CD4-positive, alpha-beta T cell treated with Interleukin-2 at 100 ng/mL for 4 hours (primary cell): ENCODE results near the gene ZNF292.
"Not testable (repeated sequence)": the region's sequence is repeated elsewhere in the genome, so short reads cannot be mapped to it uniquely, and the experiment has no call there.

Experiments used
- DNase-seq: peaks from one replicate; pipeline ENCODE4 v3.0.0-alpha.2; 2020; ENCODE audit warnings: low spot score

The ZNF292 gene

GRCh38 chr6:87279196-87279595 is 123.8 kb downstream of the ZNF292 start:
- DNase-seq = no peak

- DNase-seq = no peak
These were observed 126.1 kb downstream of the ZNF292 start for GRCh38 chr6:87281426-87281825.

- no peak for DNase-seq
These were observed 127.4 kb downstream of the ZNF292 start for GRCh38 chr6:87282743-87283142.

- no peak for DNase-seq
These were observed 128.1 kb downstream of the ZNF292 start for GRCh38 chr6:87283461-87283860.

- no peak for DNase-seq
These were observed 131.9 kb downstream of the ZNF292 start for GRCh38 chr6:87287251-87287650.

- DNase-seq = no peak
These were observed 134.2 kb downstream of the ZNF292 start for GRCh38 chr6:87289571-87289970.

GRCh38 chr6:87291883-87292282 is 136.5 kb downstream of the ZNF292 start:
- DNase-seq = no peak

- no peak for DNase-seq
These were observed 138.2 kb downstream of the ZNF292 start for GRCh38 chr6:87293526-87293925.

GRCh38 chr6:87297119-87297518 is 141.8 kb downstream of the ZNF292 start:
- no peak for DNase-seq

- DNase-seq = not testable (repeated sequence)
These were observed 145.9 kb downstream of the ZNF292 start for GRCh38 chr6:87301277-87301676.

GRCh38 chr6:87308970-87309369 is 153.6 kb downstream of the ZNF292 start:
- no peak for DNase-seq

- no peak for DNase-seq
These were observed 157.5 kb downstream of the ZNF292 start for GRCh38 chr6:87312860-87313259.
